GM19099 (cell line): Measurements from ENCODE around the gene TIMM50.

Experiments used
- POLR2A ChIP-seq: IDR thresholded peaks from 3 replicates; pipeline ENCODE4 v1.6.1; 2011; ENCODE audit warnings: low read depth; ENCODE audit not compliant: insufficient read length; ENCODE audit errors: extremely low read depth

The TIMM50 gene

DNA sequence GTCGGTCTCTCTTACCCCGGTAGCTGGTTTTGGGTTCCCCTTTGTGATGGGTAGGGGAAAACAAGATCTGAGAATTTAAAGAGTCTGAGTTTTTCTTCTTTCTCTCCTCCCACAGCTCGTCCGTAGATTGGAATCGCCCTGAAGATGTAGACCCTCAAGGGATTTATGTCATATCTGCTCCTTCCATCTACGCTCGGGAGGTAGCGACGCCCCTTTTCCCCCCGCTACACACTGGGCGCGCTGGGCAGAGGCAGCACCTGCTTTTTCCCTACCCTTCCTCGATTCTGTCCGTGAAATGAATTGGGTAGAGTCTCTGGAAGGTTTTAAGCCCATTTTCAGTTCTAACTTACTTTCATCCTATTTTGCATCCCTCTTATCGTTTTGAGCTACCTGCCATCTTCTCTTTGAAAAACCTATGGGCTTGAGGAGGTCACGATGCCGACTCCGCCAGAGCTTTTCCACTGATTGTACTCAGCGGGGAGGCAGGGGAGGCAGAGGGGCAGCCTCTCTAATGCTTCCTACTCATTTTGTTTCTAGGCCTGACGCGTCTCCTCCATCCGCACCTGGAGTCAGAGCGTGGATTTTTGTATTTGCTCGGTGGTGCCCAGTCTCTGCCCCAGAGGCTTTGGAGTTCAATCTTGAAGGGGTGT lies 27.2 kb downstream of the TIMM50 start:
- TF ChIP-seq POLR2A: no peak

DNA sequence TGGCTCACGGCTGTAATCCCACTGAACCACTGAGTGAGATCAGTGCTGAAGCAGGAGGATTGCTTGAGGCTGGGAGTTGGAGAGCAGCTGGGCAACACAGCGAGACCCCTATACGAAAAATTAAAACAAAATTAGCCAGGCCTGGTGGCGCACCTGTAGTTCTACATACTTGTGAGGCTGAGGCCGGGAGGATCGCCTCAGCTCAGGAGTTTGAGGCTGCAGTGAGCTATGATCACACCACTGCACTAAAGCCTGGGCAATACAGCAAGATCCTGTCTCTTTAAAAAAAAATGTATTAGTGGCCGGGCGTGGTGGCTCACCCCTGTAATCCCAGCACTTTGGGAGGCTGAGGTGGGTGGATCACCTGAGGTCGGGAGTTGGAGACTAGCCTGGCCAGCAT lies 28.0 kb downstream of the TIMM50 start:
- TF ChIP-seq POLR2A: no peak

DNA sequence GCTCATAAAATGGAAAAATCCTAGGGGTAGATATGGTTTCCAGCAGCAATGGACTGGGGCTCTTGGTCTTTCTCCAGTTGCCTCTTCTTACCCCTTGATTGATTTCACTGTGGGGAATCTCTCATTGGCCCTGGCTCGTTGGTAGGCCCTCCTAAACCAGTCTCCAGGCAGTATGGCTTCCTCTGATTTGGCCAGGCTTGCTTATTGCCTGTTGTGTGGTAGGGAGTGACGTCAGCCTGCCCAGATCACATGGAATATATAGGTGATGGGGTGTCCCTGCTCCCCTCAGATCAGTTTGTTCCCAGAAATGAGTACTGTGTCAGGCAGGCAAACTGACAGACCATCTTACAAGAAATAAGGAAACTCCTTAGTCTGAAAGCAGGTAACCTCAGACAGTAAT lies 28.6 kb downstream of the TIMM50 start:
- no peak for TF ChIP-seq POLR2A

DNA sequence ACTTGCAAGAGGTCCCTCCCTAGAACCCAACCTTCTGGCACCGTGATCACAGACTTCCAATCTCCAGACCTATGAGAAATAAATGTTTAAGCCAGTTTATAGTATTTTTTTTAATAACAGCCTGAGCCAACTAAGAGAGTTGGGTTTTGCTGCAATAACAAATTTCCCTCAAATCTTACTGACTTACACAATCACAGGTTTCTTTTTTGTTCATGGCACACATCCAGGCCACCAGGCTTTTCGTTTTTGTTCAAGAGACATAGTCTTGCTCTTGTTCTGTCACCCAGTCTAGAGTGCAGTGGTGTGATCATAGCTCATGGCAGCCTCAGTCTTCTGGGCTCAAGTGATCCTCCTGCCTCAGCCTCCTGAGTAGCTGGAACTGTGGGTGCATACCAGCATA lies 32.4 kb downstream of the TIMM50 start:
- no peak for TF ChIP-seq POLR2A

DNA sequence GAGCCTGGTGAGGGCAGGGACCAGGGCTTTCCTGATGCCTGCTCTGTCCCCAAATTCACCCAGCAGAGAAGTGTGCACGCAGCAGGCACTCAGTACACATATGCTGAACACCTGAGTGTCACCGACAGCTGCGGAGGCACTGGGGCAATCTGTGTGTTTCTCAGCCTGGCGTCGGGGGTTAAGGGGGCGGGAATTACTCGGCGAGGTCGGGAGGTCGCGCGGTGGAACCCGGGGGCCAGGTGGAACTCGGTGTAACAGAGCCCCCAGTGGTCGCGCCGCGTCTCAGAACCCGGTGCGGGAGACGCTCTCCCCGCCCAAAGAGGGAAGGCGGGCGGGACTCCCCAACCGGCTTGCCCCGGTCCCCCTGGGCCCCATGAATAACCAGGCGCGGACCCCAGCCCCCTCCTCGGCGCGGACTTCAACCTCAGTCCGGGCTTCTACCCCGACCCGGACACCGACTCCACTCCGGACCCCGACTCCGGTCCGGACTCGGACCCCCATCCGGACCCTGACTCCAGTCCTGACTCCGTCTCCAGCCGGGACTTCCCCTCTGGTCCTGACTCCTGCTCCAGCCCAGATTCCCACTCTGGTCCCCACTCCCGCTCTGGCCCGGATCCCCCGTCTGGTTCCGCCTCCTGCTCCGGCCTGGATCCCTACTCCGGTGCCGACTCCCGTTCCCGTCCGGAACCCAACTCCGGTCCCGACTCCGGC lies 34.4 kb downstream of the TIMM50 start, which contains the start of gene SELENOV:
Gene SELENOV (plus strand): TSS at position 300 of the 711 bp plus-strand sequence. CDS start 74 bp downstream, at position 374.
- no peak for TF ChIP-seq POLR2A

DNA sequence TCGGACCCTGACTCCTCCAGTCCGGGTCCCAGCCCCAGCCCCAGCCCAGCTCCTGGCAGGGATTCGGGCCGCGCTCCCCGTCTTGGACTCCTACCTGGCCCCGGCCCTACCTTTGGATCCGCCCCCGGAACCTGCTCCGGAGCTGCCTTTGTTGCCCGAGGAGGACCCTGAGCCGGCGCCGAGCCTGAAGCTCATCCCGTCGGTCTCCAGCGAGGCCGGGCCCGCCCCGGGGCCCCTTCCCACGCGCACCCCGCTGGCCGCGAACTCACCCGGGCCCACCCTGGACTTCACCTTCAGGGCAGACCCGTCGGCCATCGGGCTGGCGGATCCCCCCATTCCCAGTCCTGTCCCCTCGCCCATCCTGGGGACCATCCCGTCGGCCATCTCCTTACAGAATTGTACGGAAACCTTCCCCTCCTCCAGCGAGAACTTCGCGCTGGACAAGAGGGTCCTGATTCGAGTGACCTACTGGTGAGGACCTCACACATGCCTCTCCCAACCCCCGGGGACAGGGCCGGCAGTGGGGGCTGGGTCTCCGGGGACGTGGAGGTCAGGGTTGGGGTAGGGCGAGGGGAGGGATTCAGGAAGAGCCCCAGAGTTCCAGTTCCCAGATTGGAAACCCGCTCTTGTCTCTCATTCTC lies 35.0 kb downstream of the TIMM50 start:
- no peak for TF ChIP-seq POLR2A

DNA sequence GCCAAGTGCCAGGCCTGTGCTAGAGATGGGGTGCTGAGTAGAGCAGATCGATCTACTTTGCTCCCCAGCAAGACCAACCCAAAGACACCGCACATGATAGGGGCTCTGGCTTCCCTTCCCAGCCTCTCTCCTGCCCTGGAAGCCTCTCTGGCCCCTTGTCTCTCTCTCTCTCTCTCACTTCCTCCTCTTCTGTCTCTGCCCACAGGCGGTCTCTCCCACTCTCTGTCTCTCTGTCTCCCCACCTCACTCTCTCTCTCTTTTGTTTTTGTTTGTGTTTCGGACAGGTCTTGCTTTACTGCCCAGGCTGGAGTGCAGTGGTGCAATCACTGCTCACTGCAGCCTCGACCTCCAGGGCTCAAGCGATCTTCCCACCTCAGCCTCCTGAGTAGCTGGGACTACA lies 35.6 kb downstream of the TIMM50 start:
- TF ChIP-seq POLR2A: no peak

DNA sequence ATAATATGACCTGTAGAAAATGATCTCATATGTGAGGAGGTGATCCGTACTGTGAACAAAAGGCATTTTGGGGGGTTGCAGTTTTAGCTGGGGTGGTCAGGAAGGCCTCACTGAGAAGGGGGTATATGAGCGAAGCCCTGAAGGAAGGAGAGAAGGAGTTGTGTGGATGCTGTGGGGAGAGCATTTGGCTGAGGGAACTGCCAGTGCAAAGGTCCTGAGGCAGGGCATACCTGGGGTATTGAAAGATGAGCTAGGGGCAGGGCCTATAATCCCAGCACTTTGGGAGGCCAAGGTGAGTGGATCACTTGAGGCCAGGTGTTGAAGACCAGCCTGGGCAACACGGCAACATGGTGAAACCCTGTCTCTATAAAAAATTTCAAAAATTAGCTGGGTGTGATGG lies 36.8 kb downstream of the TIMM50 start:
- no peak for TF ChIP-seq POLR2A

DNA sequence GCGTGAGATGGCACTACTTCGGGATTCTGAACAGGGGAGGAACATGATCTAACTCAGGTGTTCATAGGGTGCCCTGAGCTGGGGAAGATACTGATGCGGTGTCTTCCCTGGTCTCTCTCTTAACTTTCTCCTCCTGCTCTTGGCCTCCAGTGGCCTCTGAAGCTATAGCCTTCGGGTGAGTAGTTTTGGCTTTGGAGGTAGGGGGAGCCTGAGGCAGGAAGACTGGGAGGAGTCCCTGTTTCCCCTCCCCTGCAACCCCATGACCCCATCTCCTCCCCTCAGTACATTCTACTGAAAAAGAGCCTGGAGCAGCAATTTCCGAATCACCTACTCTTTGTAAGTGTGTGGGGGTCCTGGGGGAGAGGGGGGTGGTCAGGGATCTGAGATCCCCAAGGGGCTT lies 37.8 kb downstream of the TIMM50 start:
- no peak for TF ChIP-seq POLR2A

DNA sequence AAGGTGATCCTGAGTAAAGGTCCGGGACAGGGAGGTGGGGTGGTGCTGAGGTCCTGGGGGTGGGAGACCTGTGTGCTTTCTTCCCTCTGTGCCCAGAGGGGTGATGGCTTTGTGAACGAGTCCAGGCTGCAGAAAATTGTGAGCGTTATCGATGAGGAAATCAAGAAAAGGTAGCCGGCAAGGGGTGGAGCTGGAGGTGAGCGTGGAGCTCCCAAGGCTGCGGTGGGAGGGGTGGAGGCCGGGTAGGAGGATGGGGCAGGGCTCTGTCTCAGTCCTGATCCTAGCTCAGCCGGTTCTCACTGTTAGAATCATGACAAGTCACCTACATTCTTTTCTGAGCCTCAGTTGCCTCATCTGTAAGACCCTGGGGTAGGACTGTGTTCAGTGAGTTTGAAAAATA lies 38.3 kb downstream of the TIMM50 start:
- TF ChIP-seq POLR2A: no peak

DNA sequence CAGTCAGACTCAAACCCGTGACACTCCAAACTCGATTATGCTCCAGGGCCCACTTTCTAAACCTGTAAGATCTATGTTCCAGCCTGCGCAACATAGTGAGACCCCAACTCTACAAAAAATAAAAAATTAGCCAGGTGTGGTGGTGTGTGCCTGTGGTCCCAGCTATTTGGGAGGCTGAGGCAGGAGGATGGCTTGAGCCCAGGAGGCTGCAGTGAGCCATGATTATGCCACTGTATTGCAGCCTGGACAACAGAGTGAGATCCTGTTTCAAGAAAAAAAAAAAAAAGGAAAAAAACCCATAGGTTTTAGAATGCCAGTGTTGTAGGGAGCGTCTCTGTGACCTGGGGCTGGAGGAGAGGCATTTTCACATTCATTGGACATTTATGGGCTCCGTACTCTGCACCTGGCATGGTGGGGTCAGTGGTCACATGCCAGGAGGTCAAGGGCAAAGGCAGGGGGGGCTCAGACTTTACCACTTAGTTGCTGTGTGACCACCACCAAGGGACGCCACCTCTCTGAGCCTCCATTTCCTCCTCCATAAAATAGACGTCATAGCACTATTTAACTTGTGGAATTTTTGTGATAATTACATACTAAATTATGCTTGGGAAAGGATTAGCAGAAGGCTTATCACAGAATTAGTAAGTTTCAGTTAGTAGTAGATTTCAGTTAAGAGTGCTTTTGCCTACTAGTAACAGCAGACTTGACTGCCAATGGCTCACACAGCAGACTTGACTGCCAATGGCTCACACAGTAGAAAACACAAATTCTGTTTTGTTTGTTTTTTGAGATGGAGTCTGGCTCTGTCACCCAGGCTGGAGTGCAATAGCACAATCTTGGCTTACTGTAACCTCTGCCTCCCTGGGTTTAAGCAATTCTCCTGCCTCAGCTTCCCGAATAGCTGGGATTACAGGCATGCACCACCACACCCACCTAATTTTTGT lies 40.2 kb downstream of the TIMM50 start:
- TF ChIP-seq POLR2A: no peak

DNA sequence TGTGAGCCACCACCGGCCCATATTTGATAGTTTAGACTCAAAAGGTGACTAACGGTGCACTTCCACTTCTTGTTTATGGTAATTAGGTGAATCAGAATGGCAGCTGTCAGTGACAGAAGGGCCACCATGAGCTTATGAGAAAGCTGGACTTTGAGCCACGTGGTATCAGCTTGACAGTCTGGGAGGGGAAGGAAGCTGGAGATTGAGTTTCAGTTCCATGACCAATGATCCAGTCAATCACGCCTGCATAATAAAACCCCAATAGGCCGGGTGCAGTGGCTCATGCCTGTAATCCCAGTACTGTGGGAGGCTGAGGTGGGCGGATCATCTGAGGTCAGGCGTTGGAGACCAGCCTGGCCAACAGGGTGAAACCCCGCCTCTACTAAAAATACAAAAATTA lies 43.9 kb downstream of the TIMM50 start:
- no peak for TF ChIP-seq POLR2A

DNA sequence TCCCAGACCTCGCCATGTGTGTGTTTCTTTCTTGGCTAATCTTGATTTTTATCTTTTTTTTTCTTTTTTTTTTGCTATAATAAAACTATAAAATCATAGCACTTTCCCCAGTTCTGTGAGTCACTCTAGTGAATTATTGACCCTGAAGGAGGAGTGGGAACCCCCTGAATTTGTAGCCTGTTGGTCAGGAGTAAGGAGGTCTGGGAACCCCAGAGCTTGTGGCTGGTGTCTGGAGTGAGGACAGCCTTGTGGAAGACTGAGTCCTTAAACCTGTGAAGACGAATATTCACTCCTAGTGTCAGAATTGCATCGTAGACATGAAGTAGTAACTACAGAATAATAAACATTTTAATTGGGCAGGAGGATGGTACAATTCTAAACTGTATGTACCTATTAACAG lies 44.6 kb downstream of the TIMM50 start:
- TF ChIP-seq POLR2A: no peak

DNA sequence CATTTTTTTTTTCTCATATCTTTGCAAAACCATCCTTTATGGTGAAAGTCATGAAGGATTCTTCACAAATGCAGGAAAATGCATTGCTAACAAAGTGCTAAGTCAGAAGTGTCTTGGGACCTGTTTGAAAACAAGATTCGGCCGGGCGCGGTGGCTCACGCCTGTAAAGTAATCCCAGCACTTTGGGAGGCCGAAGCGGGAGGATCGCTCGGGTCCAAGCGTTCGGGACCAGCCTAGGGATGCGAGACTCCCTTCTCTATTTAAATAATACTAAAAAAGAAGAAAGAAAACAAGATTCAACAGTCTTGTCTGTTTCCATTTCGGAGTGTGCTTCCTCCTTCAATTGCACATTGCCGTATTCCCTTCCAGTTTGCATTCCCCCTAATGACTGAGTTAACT lies 51.2 kb downstream of the TIMM50 start:
- TF ChIP-seq POLR2A: no peak

DNA sequence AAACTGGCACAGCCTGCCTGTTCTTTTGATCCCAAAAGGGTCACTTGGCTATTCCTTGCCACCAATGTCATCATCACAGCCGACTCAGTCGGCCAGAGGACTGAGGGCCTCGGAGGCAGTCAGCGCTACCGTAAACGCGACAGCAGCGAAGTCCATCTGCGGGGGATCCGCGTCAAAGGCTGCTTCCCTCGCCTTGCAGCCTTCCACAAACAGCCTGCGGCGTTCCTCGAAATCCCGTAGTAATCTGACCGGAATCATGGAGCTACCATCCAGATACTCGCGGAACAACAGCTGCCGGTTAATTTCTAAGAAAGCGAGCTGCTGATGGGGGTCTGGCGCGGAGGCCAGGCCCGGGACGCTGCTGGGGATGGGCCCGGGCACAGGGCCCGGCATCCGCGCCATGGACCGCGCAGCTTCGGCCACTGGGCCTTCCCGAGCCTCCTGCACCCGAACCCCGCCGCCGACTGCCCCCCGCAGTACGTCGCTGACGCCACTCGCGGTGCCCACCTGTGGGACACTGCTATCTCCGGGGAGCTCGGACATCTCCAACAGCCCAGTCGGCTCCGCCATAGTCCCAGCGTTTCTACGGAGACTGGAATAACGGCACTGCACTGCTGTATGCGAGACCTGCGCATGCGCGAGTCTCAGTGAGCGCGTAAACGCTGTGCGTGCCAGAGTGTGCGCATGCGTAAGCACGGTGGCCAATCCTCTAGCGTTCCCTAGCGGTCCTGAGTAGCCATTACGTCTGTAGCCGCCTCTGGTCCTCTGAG lies 51.8 kb downstream of the TIMM50 start, which contains the start of gene EID2B:
Gene EID2B (minus strand): TSS at position 620 of the 770 bp plus-strand sequence. CDS start 50 bp downstream, at position 570.
- peak; percentile 71 for TF ChIP-seq POLR2A

DNA sequence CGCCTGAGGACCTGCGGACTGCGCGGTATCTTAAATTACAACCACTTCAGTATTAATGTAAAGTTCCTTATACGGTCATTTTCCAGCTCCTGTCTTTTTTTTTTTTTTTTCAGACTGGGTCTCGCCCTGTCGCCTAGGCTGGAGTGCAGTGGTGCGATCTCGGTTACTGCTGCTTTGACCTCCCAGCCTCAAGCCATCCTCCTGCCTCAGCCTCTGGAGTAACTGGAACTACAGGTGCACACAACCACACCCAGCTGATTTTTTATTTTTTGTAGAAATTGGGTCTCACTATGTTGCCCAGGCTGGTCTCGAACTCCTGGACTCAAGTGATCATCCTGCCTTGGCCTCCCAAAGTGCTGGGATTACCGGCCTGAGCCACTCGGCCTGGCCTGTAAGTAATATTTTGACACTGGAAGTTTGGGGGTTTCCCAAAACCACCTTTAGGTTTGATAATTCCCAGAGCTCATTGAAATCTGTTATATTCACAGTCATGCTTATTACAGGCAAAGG lies 52.4 kb downstream of the TIMM50 start:
- TF ChIP-seq POLR2A: no peak
